Fibroblast of villous mesenchyme (primary cell): Measurements from ENCODE around the gene ZSWIM1. TPM values are rescaled to one million over a fixed set of nuclear protein-coding genes. Genes with fewer than 3 reads are reported as not detected.

ENCODE experiments used
- DNase-seq: peaks from one replicate; pipeline ENCODE4 v3.0.0-alpha.2; 2010; ENCODE audit warnings: low read depth
- H3K4me3 ChIP-seq: 2 replicates; pipeline ENCODE4 v1.5.1; 2011; ENCODE audit warnings: low read depth, mild to moderate bottlenecking, low read length
- total RNA-seq: library from RNA; depleted of rRNA; stranded (reverse); fragments of >200 nt; gene quantifications from 2 replicates; pipeline ENCODE4 v1.2.3, GENCODE V29; 2012
- TF ChIP-seq, protein P1 (sequence below): IDR thresholded peaks from 2 replicates; pipeline ENCODE4 v1.5.1; 2012; ENCODE audit warnings: low read depth, mild to moderate bottlenecking, low read length; ENCODE audit not compliant: insufficient read depth

The ZSWIM1 gene
- total RNA-seq, 1 donor, result 9.1 TPM

DNA sequence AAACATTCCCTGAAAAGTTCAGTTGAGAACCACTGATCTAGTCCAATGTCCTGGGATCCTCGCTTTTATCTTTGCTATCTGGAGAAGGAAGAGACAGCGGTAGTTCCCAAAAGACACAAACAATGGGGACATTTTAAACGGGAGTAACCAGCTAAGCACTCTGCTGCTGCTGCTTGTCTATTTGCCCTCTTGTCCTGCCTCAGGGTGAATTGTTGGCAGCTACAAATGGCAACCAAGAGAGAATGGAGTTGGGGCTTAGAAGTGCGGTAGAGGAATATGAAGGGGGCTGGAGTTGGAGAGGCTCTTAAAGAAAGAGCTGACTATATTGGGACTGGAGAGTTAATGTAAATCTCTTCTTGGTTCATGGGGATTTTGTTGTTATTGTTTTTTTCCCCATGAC is 6.5 kb upstream of the ZSWIM1 start:
- DNase-seq, result no peak
- TF ChIP-seq, protein P1, sequence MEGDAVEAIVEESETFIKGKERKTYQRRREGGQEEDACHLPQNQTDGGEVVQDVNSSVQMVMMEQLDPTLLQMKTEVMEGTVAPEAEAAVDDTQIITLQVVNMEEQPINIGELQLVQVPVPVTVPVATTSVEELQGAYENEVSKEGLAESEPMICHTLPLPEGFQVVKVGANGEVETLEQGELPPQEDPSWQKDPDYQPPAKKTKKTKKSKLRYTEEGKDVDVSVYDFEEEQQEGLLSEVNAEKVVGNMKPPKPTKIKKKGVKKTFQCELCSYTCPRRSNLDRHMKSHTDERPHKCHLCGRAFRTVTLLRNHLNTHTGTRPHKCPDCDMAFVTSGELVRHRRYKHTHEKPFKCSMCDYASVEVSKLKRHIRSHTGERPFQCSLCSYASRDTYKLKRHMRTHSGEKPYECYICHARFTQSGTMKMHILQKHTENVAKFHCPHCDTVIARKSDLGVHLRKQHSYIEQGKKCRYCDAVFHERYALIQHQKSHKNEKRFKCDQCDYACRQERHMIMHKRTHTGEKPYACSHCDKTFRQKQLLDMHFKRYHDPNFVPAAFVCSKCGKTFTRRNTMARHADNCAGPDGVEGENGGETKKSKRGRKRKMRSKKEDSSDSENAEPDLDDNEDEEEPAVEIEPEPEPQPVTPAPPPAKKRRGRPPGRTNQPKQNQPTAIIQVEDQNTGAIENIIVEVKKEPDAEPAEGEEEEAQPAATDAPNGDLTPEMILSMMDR, result no peak
- no peak overlapping the region for H3K4me3 ChIP-seq

DNA sequence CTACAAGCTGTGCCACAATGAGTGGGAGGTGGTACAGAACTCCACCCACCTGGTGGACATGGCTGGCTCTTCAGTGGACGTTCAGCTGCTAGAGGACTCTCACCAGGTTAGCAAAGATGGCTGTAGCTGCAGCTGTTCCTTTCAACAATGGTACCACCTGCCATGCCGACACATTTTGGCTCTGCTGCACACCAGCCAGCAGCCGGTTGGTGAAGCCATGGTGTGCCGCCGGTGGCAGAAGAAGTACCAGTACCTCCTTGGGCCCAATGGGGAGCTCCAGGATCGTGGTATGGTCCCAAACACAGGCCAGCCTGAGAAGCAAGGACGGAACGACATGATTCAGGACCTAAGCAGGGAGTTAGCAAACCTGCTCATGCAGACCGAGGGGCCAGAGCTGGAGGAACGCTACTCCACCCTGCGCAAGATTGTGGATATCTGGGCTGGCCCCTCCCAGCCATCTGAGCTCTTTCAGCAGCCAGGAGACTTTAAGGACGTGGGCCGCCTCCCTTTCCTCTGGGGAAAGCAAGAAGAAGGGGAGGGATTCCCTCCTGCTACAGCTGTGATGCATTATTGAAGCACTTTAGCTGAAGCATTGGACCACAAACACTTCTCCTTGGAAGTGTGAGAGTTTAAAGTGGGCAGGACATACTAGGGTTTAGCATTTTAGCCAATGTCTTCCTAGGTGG is 2.8 kb upstream of the ZSWIM1 start:
- H3K4me3 ChIP-seq, result no peak overlapping the region
- peak; percentile 67 for DNase-seq
- TF ChIP-seq, protein P1, result no peak

DNA sequence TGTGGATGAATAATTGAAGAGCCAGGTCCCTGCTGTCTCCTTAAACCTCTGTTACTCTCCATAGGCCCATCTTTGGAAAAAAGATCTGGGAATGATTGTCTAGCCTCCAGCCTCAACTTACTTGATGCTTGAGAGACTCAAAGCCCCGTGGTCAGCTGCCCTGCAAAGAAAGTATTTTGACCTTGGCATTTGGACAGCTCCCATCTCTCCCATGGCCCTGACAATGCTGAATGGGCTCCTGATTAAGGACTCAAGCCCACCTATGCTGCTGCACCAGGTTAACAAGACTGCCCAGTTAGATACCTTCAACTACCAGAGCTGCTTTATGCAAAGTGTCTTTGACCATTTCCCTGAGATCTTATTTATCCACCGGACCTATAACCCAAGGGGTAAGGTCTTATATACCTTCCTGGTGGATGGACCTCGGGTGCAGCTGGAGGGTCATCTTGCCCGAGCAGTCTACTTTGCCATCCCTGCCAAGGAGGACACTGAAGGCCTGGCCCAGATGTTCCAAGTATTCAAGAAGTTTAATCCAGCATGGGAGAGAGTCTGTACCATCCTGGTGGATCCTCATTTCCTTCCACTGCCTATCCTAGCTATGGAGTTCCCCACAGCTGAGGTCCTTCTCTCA is 1.6 kb downstream of the ZSWIM1 start:
- TF ChIP-seq, protein P1, result no peak
- DNase-seq, result no peak
- H3K4me3 ChIP-seq, result no peak overlapping the region

DNA sequence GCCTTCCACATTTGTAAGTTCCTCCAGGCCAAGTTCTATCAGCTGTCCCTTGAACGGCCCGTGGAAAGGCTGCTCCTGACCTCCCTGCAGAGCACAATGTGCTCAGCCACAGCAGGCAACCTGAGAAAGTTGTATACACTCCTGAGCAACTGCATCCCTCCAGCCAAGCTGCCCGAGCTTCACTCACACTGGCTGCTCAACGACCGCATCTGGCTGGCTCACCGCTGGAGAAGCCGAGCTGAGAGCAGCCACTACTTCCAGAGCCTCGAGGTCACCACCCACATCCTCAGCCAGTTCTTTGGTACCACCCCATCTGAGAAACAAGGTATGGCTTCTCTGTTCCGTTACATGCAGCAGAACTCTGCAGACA is 2.1 kb downstream of the ZSWIM1 start:
- TF ChIP-seq, protein P1, result no peak

DNA sequence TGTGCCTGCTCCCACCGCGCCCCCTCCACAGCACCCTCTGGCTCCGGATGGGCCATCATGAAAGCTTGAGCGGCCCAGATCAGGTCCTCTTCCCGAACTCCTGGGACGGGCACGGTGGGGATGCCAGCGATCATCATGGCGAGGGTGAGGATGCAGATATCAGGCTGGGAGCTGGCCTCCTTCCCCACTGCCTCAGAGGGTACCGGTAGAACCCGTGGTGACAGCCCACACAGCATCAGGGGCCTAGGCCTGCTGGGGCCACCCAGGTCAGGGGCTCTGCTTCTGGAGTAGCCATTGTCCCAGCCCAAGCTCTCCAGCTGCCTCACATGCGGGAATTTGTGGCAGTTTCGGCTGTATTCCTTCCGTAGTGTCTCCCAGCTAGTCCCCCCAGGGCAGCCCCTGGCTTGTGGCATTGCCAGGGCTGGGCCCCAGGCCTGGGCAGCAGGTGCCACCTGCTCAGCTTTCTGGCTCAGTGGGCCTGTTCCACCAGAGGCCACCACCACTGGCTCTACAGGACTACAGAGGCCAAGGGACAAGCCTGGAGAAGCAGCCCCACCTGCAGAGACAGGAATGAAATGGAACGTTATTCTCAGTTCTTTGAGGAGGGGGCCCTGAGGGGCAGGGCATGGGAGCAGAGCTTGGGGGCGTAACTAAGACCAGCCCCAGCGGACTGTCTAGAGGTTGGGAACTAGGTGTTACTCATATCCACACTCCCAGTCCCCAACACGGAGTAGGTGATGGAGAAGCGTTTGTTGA is 5.7 kb downstream of the ZSWIM1 start:
- DNase-seq, result no peak
- TF ChIP-seq, protein P1, result no peak
- H3K4me3 ChIP-seq, result no peak overlapping the region

More for the DNA sequence above, 2.1 kb downstream of the ZSWIM1 start:
- no peak overlapping the region for H3K4me3 ChIP-seq
- no peak for DNase-seq

DNA sequence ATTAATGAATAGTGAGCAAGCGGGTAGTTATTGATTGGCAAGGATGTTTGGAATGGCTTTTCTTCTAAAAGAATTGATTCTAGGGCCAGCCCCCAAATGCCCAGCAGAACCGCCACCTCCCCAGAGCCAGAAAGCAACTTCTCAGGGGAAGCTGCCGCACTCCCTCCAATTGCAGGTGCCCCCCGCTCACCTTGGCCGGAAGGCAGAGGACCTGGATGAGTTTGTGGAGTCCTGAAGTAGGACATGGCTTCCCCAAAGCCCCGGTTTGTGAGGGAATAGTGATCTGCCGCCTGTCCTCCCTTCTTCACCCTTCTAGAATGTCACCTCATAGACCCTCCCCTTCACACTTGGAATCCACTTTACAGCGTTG is 6.3 kb downstream of the ZSWIM1 start, which contains the start of gene SPATA25:
Gene SPATA25, minus strand, starts transcription at position 277 of the 370 bp plus-strand sequence. Its CDS starts 32 bp downstream, at position 245.
- H3K4me3 ChIP-seq, result no peak within 1 kb of the TSS
- TF ChIP-seq, protein P1, result no peak
- no peak for DNase-seq
